Coronary artery (tissue), 2 donors: ENCODE measurements around the gene TMEM168.
"Not testable (repeated sequence)": the region's sequence is repeated elsewhere in the genome, so short reads cannot be mapped to it uniquely, and the experiment has no call there.

Source experiments
- DNase-seq: peaks from one replicate; pipeline ENCODE4 v3.0.0-alpha.2; 2017; ENCODE audit warnings: low spot score
- H3K27ac ChIP-seq, 2 donors: fragments of 200-600 bp; sonication (generic); one replicate each; pipeline ENCODE4 v1.5.1; 2016 to 2019
- H3K4me3 ChIP-seq: fragments of 200-600 bp; sonication (generic); 2 replicates; pipeline ENCODE4 v1.5.1; 2016; ENCODE audit warnings: mild to moderate bottlenecking, moderate library complexity
- CTCF ChIP-seq: fragments of 200-600 bp; sonication (generic); IDR thresholded peaks from one replicate; pipeline ENCODE4 v1.5.1; 2019; ENCODE audit warnings: antibody characterized with exemption

TMEM168 gene

DNA sequence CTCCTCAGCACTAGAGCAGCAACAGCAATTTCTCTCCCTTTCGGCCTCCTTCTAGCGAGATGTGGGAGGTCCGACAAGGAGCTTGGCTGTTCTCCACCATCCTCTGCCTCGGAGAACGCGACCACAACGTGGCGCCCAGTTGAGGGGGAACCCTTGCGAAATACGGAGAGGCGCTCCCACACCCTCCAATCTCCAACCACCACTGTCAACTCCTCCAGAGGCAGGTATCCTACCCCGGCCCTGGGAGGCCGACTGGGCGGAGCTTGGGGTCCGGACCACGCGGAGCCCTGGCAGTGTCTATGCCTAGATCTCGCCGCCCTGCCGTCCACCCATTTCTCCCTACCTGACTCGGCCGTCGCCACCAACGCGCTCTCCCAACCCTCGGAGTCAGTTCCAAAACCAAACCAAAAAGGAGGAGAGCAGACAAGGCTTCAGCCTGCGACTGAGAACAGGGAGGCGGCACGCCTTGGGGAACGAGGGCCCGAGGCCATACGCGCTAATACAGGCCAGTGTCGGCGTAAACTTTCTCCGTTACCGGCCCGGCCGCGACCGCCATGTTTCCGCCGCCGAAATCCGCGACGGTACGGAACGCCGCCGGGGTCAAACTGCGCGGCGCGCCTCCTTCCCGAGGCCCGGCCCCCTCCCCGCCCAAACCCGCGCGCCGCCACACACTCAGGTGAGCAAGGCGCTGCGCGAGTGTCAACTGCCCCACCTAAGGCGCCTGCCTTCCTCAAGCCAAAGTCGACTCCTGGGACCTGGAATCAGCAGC is at the start of gene TMEM168:
Gene TMEM168, minus strand, starts transcription at position 577 of the 769 bp plus-strand sequence. CDS start 5,568 bp downstream, outside the sequence.
- TF ChIP-seq CTCF, result no peak
- Histone ChIP-seq H3K27ac (peak within 1 kb of the TSS; percentile 74 to 95), H3K4me3 (peak within 1 kb of the TSS; percentile 98)
- peak; percentile 82 for DNase-seq

- H3K27ac ChIP-seq, H3K4me3 ChIP-seq, DNase-seq: not testable (repeated sequence)
Observed at GRCh38 chr7:112835928-112836327, 45.7 kb upstream of the TMEM168 start.

DNA sequence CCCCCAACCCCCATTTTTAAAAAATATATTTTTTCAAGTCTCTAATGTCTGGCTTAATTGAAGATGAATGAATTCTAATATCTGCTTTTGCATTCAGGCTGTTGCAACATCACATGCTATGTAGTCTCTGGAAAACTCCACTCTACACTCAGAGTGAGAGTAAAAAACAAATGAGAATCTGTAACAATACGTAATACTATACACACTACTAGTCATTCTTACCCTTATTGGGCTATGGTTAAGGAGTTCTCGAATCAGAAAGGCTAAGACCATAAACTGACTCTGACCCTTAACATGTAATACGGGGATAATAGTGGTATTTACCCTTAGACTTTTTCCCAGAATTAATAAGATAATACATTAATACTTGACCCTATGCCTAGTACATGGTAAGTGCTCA is 42.9 kb upstream of the TMEM168 start:
- Histone ChIP-seq H3K27ac (no peak overlapping the region), H3K4me3 (no peak overlapping the region)
- DNase-seq, result no peak
- no peak for TF ChIP-seq CTCF

- Histone ChIP-seq H3K27ac (no peak overlapping the region), H3K4me3 (no peak overlapping the region)
- TF ChIP-seq CTCF, result no peak
- DNase-seq, result no peak
Observed at GRCh38 chr7:112830769-112831168, 40.6 kb upstream of the TMEM168 start.

DNA sequence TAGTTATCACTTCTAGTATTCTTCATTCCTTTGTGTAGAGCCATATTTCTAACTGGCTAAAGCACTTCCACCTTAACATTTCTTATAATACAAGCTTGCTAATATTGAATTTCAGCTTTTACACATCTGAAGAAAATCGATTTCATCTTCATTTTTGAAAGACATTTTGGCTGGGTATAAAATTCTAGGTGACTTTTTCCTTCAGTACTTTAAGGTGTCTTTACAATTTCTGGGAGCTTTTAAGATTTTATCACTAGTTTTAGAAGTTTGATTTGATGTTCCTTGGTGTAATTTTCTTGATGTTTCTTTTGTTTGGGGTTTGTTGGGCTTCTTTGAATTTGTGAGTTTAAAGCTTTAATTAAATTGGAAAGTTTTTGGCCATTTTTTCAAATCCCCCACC is 38.5 kb upstream of the TMEM168 start:
- Histone ChIP-seq H3K27ac (no peak overlapping the region), H3K4me3 (no peak overlapping the region)
- no peak for TF ChIP-seq CTCF
- no peak for DNase-seq

- Histone ChIP-seq H3K27ac (no peak overlapping the region), H3K4me3 (no peak overlapping the region)
- TF ChIP-seq CTCF, result no peak
- no peak for DNase-seq
Observed at GRCh38 chr7:112821345-112821744, 31.2 kb upstream of the TMEM168 start.

DNA sequence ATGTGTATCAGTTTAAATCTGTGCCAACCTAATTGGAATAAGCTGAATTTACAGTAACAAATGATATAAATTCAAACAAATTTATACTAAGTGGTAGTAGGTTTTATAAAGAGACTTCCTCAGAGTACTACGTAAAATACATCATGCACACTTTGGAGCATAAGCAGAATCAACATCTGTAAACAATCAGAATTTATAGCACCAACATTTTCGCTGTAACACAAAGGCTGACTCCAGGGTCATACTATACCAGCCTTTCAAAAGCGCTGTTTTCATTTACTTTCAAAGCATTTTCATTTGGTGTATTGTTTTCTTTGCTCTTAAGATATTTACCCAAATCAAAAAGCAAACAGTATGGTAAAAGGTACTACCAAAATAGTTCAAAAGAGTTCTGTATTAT is 29.3 kb upstream of the TMEM168 start:
- DNase-seq, result no peak
- Histone ChIP-seq H3K4me3 (no peak overlapping the region), H3K27ac (no peak overlapping the region)
- no peak for TF ChIP-seq CTCF
